ENCODE data around the gene FGD5.

FGD5 gene

GRCh38 chr3:14913071-14913925 lies 94.5 kb downstream of the FGD5 start:
- DNase-seq: no peak

GRCh38 chr3:14913926-14914778 lies 95.4 kb downstream of the FGD5 start:
- no peak for DNase-seq

- no peak for DNase-seq
Observed at GRCh38 chr3:14914779-14915117, 96.0 kb downstream of the FGD5 start.

- no peak for DNase-seq
Observed at GRCh38 chr3:14915636-14916222, 97.0 kb downstream of the FGD5 start.

GRCh38 chr3:14918356-14918860 lies 99.6 kb downstream of the FGD5 start:
- no peak for DNase-seq

- no peak for DNase-seq
Observed at GRCh38 chr3:14920536-14920935, 101.8 kb downstream of the FGD5 start.

GRCh38 chr3:14921034-14921616 lies 102.4 kb downstream of the FGD5 start:
- peak; percentile 75 for DNase-seq

GRCh38 chr3:14921811-14922705 lies 103.3 kb downstream of the FGD5 start:
- DNase-seq: no peak

- DNase-seq: no peak
Observed at GRCh38 chr3:14922863-14923262, 104.1 kb downstream of the FGD5 start.

- DNase-seq: no peak
Observed at GRCh38 chr3:14923476-14923875, 104.7 kb downstream of the FGD5 start.

GRCh38 chr3:14925729-14926591 lies 107.2 kb downstream of the FGD5 start:
- peak; percentile 56 for DNase-seq

GRCh38 chr3:14926592-14926991 lies 107.8 kb downstream of the FGD5 start:
- DNase-seq: no peak

- DNase-seq: no peak
Observed at GRCh38 chr3:14927308-14927707, 108.5 kb downstream of the FGD5 start.

- DNase-seq: no peak
Observed at GRCh38 chr3:14929310-14930074, 110.7 kb downstream of the FGD5 start.

- no peak for DNase-seq
Observed at GRCh38 chr3:14933820-14934425, 115.2 kb downstream of the FGD5 start.

- no peak for DNase-seq
Observed at GRCh38 chr3:14935592-14936345, 117.0 kb downstream of the FGD5 start.

GRCh38 chr3:14938954-14939353 lies 120.2 kb downstream of the FGD5 start:
- DNase-seq: no peak

GRCh38 chr3:14941871-14942270 lies 123.1 kb downstream of the FGD5 start:
- no peak for DNase-seq

- DNase-seq: no peak
Observed at GRCh38 chr3:14943042-14943441, 124.3 kb downstream of the FGD5 start.

All from CD4-positive, alpha-beta T cell treated with Interleukin-4 for 4 hours (primary cell).